ENCODE results near the gene MRFAP1L1.
"Not testable (repeated sequence)": the region's sequence is repeated elsewhere in the genome, so short reads cannot be mapped to it uniquely, and the experiment has no call there.

The MRFAP1L1 gene

GRCh38 chr4:6709230-6710114 is at the start of gene MRFAP1L1:
Gene MRFAP1L1, minus strand, starts transcription at chr4:6709865. Its CDS starts 236 bp downstream, at chr4:6709629.
- Histone ChIP-seq H3K9ac (ENCODE audit: low read depth, low read length) (peak within 1 kb of the TSS; percentile 90), H3K36me3 (ENCODE audit: insufficient read depth, low read length) (peaks cover 4% of the 10 kb centered on the region; the same call in 1 of the 2 replicates), H3K4me1 (ENCODE audit: insufficient read depth, low read length) (peaks cover 9% of the 10 kb centered on the region; the same call in 1 of the 2 replicates), H3K9me3 (ENCODE audit: control insufficient read depth, insufficient read depth, low read length) (no peaks in the 10 kb centered on the region)

- H3K4me1 ChIP-seq (ENCODE audit: insufficient read depth, low read length), result no peaks in the 10 kb centered on the region
- H3K9me3 ChIP-seq (ENCODE audit: control insufficient read depth, insufficient read depth, low read length), result no peaks in the 10 kb centered on the region
- H3K36me3 ChIP-seq (ENCODE audit: insufficient read depth, low read length), result no peaks in the 10 kb centered on the region
- no peak overlapping the region for H3K9ac ChIP-seq (ENCODE audit: low read depth, low read length)
These were observed 49.1 kb upstream of the MRFAP1L1 start for GRCh38 chr4:6758728-6759127.

- H3K9ac ChIP-seq (ENCODE audit: low read depth, low read length); H3K36me3 ChIP-seq (ENCODE audit: insufficient read depth, low read length); H3K9me3 ChIP-seq (ENCODE audit: control insufficient read depth, insufficient read depth, low read length); H3K4me1 ChIP-seq (ENCODE audit: insufficient read depth, low read length): not testable (repeated sequence)
These were observed 46.7 kb upstream of the MRFAP1L1 start for GRCh38 chr4:6756345-6756744.

GRCh38 chr4:6755088-6755753 is 45.6 kb upstream of the MRFAP1L1 start:
- Histone ChIP-seq H3K9me3 (ENCODE audit: control insufficient read depth, insufficient read depth, low read length) (no peaks in the 10 kb centered on the region), H3K4me1 (ENCODE audit: insufficient read depth, low read length) (no peaks in the 10 kb centered on the region), H3K36me3 (ENCODE audit: insufficient read depth, low read length) (no peaks in the 10 kb centered on the region)

GRCh38 chr4:6754481-6755087 is 44.9 kb upstream of the MRFAP1L1 start:
- no peaks in the 10 kb centered on the region for H3K9me3 ChIP-seq (ENCODE audit: control insufficient read depth, insufficient read depth, low read length)
- H3K4me1 ChIP-seq (ENCODE audit: insufficient read depth, low read length), result no peaks in the 10 kb centered on the region
- H3K9ac ChIP-seq (ENCODE audit: low read depth, low read length), result no peak overlapping the region
- no peaks in the 10 kb centered on the region for H3K36me3 ChIP-seq (ENCODE audit: insufficient read depth, low read length)

More at GRCh38 chr4:6755088-6755753, 45.6 kb upstream of the MRFAP1L1 start:
- no peak overlapping the region for H3K9ac ChIP-seq (ENCODE audit: low read depth, low read length)

GRCh38 chr4:6753891-6754290 is 44.2 kb upstream of the MRFAP1L1 start:
- H3K9ac ChIP-seq (ENCODE audit: low read depth, low read length), result no peak overlapping the region
- H3K4me1 ChIP-seq (ENCODE audit: insufficient read depth, low read length), result no peaks in the 10 kb centered on the region
- H3K9me3 ChIP-seq (ENCODE audit: control insufficient read depth, insufficient read depth, low read length), result no peaks in the 10 kb centered on the region
- no peaks in the 10 kb centered on the region for H3K36me3 ChIP-seq (ENCODE audit: insufficient read depth, low read length)

- Histone ChIP-seq H3K9ac (ENCODE audit: low read depth, low read length) (no peak overlapping the region), H3K4me1 (ENCODE audit: insufficient read depth, low read length) (no peaks in the 10 kb centered on the region)
These were observed 43.5 kb upstream of the MRFAP1L1 start for GRCh38 chr4:6753103-6753560.

GRCh38 chr4:6752486-6752829 is 42.8 kb upstream of the MRFAP1L1 start:
- Histone ChIP-seq H3K36me3 (ENCODE audit: insufficient read depth, low read length) (no peaks in the 10 kb centered on the region), H3K4me1 (ENCODE audit: insufficient read depth, low read length) (no peaks in the 10 kb centered on the region), H3K9ac (ENCODE audit: low read depth, low read length) (no peak overlapping the region), H3K9me3 (ENCODE audit: control insufficient read depth, insufficient read depth, low read length) (no peaks in the 10 kb centered on the region)

More at GRCh38 chr4:6753103-6753560, 43.5 kb upstream of the MRFAP1L1 start:
- Histone ChIP-seq H3K36me3 (ENCODE audit: insufficient read depth, low read length) (no peaks in the 10 kb centered on the region), H3K9me3 (ENCODE audit: control insufficient read depth, insufficient read depth, low read length) (no peaks in the 10 kb centered on the region)

- H3K9me3 ChIP-seq (ENCODE audit: control insufficient read depth, insufficient read depth, low read length), result no peaks in the 10 kb centered on the region
- H3K36me3 ChIP-seq (ENCODE audit: insufficient read depth, low read length), result no peaks in the 10 kb centered on the region
- no peaks in the 10 kb centered on the region for H3K4me1 ChIP-seq (ENCODE audit: insufficient read depth, low read length)
- H3K9ac ChIP-seq (ENCODE audit: low read depth, low read length), result no peak overlapping the region
These were observed 42.2 kb upstream of the MRFAP1L1 start for GRCh38 chr4:6751611-6752485.

- Histone ChIP-seq H3K9me3 (ENCODE audit: control insufficient read depth, insufficient read depth, low read length) (no peaks in the 10 kb centered on the region), H3K4me1 (ENCODE audit: insufficient read depth, low read length) (no peaks in the 10 kb centered on the region; the same call in 1 of the 2 replicates), H3K36me3 (ENCODE audit: insufficient read depth, low read length) (no peaks in the 10 kb centered on the region), H3K9ac (ENCODE audit: low read depth, low read length) (no peak overlapping the region)
These were observed 40.9 kb upstream of the MRFAP1L1 start for GRCh38 chr4:6750286-6751221.

- H3K9ac ChIP-seq (ENCODE audit: low read depth, low read length), result no peak overlapping the region
- H3K9me3 ChIP-seq (ENCODE audit: control insufficient read depth, insufficient read depth, low read length), result no peaks in the 10 kb centered on the region
- no peaks in the 10 kb centered on the region; the same call in 1 of the 2 replicates for H3K4me1 ChIP-seq (ENCODE audit: insufficient read depth, low read length)
- no peaks in the 10 kb centered on the region for H3K36me3 ChIP-seq (ENCODE audit: insufficient read depth, low read length)
These were observed 39.9 kb upstream of the MRFAP1L1 start for GRCh38 chr4:6749340-6750171.

GRCh38 chr4:6748286-6748685 is 38.6 kb upstream of the MRFAP1L1 start:
- Histone ChIP-seq H3K36me3 (ENCODE audit: insufficient read depth, low read length) (no peaks in the 10 kb centered on the region), H3K4me1 (ENCODE audit: insufficient read depth, low read length) (no peaks in the 10 kb centered on the region; the same call in 1 of the 2 replicates), H3K9me3 (ENCODE audit: control insufficient read depth, insufficient read depth, low read length) (no peaks in the 10 kb centered on the region), H3K9ac (ENCODE audit: low read depth, low read length) (no peak overlapping the region)

All from ES-I3 (cell line).